NCI-H510A treated with DMSO at 0.1 percent for 48 hours (cell line): ENCODE results near the gene ANKRD34A.

Experiments
- DNase-seq: peaks from one replicate; lab custom pipeline; 2025; lab: John Stamatoyannopoulos, UW

Gene ANKRD34A

GRCh38 chr1:145990249-145990855 lies 26.0 kb upstream of the ANKRD34A start:
- DNase-seq = no peak

- DNase-seq = no peak
These were observed 24.4 kb upstream of the ANKRD34A start for GRCh38 chr1:145988773-145989172.

GRCh38 chr1:145987926-145988325 lies 23.6 kb upstream of the ANKRD34A start:
- DNase-seq = no peak

- no peak for DNase-seq
These were observed 22.2 kb upstream of the ANKRD34A start for GRCh38 chr1:145986551-145986950.

GRCh38 chr1:145985502-145986439 lies 21.4 kb upstream of the ANKRD34A start:
- peak; percentile 86 for DNase-seq

- DNase-seq = no peak
These were observed 20.7 kb upstream of the ANKRD34A start for GRCh38 chr1:145985129-145985501.

GRCh38 chr1:145983960-145984830 lies 19.8 kb upstream of the ANKRD34A start:
- DNase-seq = no peak

GRCh38 chr1:145983206-145983675 lies 18.9 kb upstream of the ANKRD34A start:
- no peak for DNase-seq

- no peak for DNase-seq
These were observed 17.8 kb upstream of the ANKRD34A start for GRCh38 chr1:145982010-145982723.

- DNase-seq = no peak
These were observed 16.2 kb upstream of the ANKRD34A start for GRCh38 chr1:145980457-145980994.

- no peak for DNase-seq
These were observed 15.5 kb upstream of the ANKRD34A start for GRCh38 chr1:145979746-145980456.

- DNase-seq = peak; percentile 96
These were observed 14.7 kb upstream of the ANKRD34A start for GRCh38 chr1:145978854-145979745.

- no peak for DNase-seq
These were observed 14.1 kb upstream of the ANKRD34A start for GRCh38 chr1:145978471-145978853.

GRCh38 chr1:145977486-145978470 lies 13.4 kb upstream of the ANKRD34A start:
- DNase-seq = peak; percentile 95

GRCh38 chr1:145977016-145977415 lies 12.6 kb upstream of the ANKRD34A start:
- DNase-seq = no peak

GRCh38 chr1:145975216-145975615 lies 10.8 kb upstream of the ANKRD34A start:
- DNase-seq = no peak

GRCh38 chr1:145974721-145975120 lies 10.3 kb upstream of the ANKRD34A start:
- no peak for DNase-seq

GRCh38 chr1:145972580-145972979 lies 8.2 kb upstream of the ANKRD34A start:
- DNase-seq = no peak
